HEK293 (cell line): Measurements from ENCODE around the gene AWAT1.

Source experiments
- BCL11A ChIP-seq: fragments of 450-650 bp; formaldehyde crosslinking; IDR thresholded peaks from 2 replicates; pipeline ENCODE4 v1.5.1; 2016; ENCODE audit warnings: low read depth, missing biosample characterization, missing genetic modification characterization
- CTCF ChIP-seq: fragments of 450-650 bp; formaldehyde crosslinking; IDR thresholded peaks from 2 replicates; pipeline ENCODE4 v1.5.1; 2016; ENCODE audit warnings: missing biosample characterization, missing genetic modification characterization
- IKZF3 ChIP-seq: fragments of 450-650 bp; IDR thresholded peaks from 2 replicates; pipeline ENCODE4 v1.5.0; 2018; ENCODE audit warnings: missing biosample characterization, mild to moderate bottlenecking, missing genetic modification characterization, moderate library complexity
- MEIS1 ChIP-seq: sonication (generic); formaldehyde crosslinking; IDR thresholded peaks from 2 replicates; pipeline ENCODE4 v1.8.1; 2022; ENCODE audit warnings: missing genetic modification reagents, mild to moderate bottlenecking, borderline replicate concordance
- REST ChIP-seq: fragments of 450-650 bp; formaldehyde crosslinking; IDR thresholded peaks from 2 replicates; pipeline ENCODE4 v1.5.1; 2016; ENCODE audit warnings: missing biosample characterization, missing genetic modification characterization
- YY1 ChIP-seq: fragments of 450-650 bp; formaldehyde crosslinking; IDR thresholded peaks from 2 replicates; pipeline ENCODE4 v1.5.1; 2018; ENCODE audit warnings: missing biosample characterization, missing genetic modification characterization
- ZBTB10 ChIP-seq: fragments of 450-650 bp; formaldehyde crosslinking; IDR thresholded peaks from 2 replicates; pipeline ENCODE4 v1.5.1; 2016; ENCODE audit warnings: missing biosample characterization, missing genetic modification characterization
- ZNF239 ChIP-seq: fragments of 450-650 bp; formaldehyde crosslinking; IDR thresholded peaks from 2 replicates; pipeline ENCODE4 v1.5.1; 2016; ENCODE audit warnings: missing biosample characterization, missing genetic modification characterization
- ZNF350 ChIP-seq: fragments of 450-650 bp; formaldehyde crosslinking; IDR thresholded peaks from 2 replicates; pipeline ENCODE4 v1.5.0; 2017; ENCODE audit warnings: missing biosample characterization, mild to moderate bottlenecking, missing genetic modification characterization
- ZNF629 ChIP-seq: fragments of 450-650 bp; formaldehyde crosslinking; IDR thresholded peaks from 2 replicates; pipeline ENCODE4 v1.5.1; 2017; ENCODE audit warnings: missing biosample characterization, missing genetic modification characterization
- ZNF76 ChIP-seq: fragments of 450-650 bp; formaldehyde crosslinking; IDR thresholded peaks from 2 replicates; pipeline ENCODE4; 2016; ENCODE audit warnings: low read depth, missing biosample characterization, missing genetic modification characterization, borderline replicate concordance
- ZNF830 ChIP-seq: fragments of 450-650 bp; IDR thresholded peaks from 2 replicates; pipeline ENCODE4 v1.5.0; 2018; ENCODE audit warnings: missing biosample characterization, missing genetic modification characterization, low read depth, mild to moderate bottlenecking, moderate library complexity

GRCh38 chrX:70255452-70255851 lies 21.0 kb downstream of the AWAT1 start:
- no peak for TF ChIP-seq REST
- no peak for TF ChIP-seq ZNF239 (tag by site-specific recombination)
- no peak for TF ChIP-seq IKZF3 (tag by site-specific recombination)
- no peak for TF ChIP-seq ZNF830 (tag by site-specific recombination)
- TF ChIP-seq YY1, result no peak
- TF ChIP-seq MEIS1, result no peak
- no peak for TF ChIP-seq BCL11A
- TF ChIP-seq CTCF (tag by site-specific recombination), result no peak
- no peak for TF ChIP-seq ZNF350 (tag by site-specific recombination)
- TF ChIP-seq ZNF629, result no peak
- no peak for TF ChIP-seq ZBTB10
- no peak for TF ChIP-seq ZNF76
